Measurements from ENCODE around the gene CAMK4. TPM values are rescaled to one million over a fixed set of nuclear protein-coding genes. Genes with fewer than 3 reads are reported as not detected.

The CAMK4 gene
- total and polyA plus RNA-seq, 2 donors (not counting 3 experiments of a cell fraction or from before 2014, with no cell fraction given) = 2.2 to 5.4 TPM

DNA sequence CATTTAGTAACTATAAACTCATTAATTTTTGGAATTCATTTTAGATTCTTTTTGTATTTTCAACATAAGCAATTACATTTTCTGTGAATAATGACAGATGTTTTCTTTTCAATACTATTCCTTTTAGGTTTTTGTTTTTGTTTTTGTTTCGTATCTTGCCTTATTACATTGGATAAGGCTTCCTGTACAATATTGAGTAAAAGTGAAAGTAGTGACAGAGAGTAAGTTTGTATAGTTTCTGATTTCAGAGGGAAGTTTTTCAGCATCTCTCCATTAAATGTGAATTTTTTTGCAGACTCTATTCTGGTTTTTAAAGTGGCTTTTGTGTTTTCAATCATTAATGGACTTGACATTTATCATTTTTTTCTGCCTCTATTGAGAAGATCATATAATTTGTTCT is 12.8 kb upstream of the CAMK4 start:
- dilution Hi-C loops (cut with MboI; ENCODE audit: extremely low pct_ligation_motif_present, low sequenced_read_pairs) (no loop called here), intact Hi-C loops (cut with micrococcal nuclease) (no loop called here)
- ChIA-PET CTCF (interaction anchor here (1.6 kb wide), 1 partner anchor 10 kb away, joined by 4 read pairs; no protein-coding TSS in a partner anchor), POLR2A (no interaction called here)
- DNase-seq (ENCODE audit: low read depth, low spot score) = no peak
- no TSS peak for BruUV-seq (replicated peaks)
- Histone ChIP-seq H3K4me2 (ENCODE audit: insufficient read depth, low read length) (no peak overlapping the region), H2AFZ (ENCODE audit: low read depth, low read length) (no peak overlapping the region), H3K79me2 (ENCODE audit: control insufficient read depth, insufficient read depth, low read length) (no peaks in the 10 kb centered on the region), H3K9me1 (replicated peaks; ENCODE audit: control insufficient read depth, extremely low read depth, insufficient read depth, low read length) (no peaks in the 10 kb centered on the region), H3K4me3 (replicated peaks in 1 of 3; ENCODE audit: insufficient read depth in 1 of 3, low read depth in 1 of 3, low read length in 3 of 3) (no peak overlapping the region), H3K27me3 (ENCODE audit: control insufficient read depth in 2 of 2, insufficient read depth in 2 of 2, low read length in 2 of 2) (peaks cover 2 to 7% of the 10 kb centered on the region in 2 experiments), H3K9ac (replicated peaks; ENCODE audit: extremely low read depth, insufficient read depth, low read length) (no peak overlapping the region), H3K27ac (ENCODE audit: insufficient read depth, low read depth, low read length) (no peak overlapping the region), H4K20me1 (replicated peaks; ENCODE audit: control insufficient read depth, extremely low read depth, insufficient read depth, low read length) (no peaks in the 10 kb centered on the region), H3K9me3 (replicated peaks; ENCODE audit: control insufficient read depth, insufficient read depth, low read length) (no peaks in the 10 kb centered on the region), H3K36me3 (ENCODE audit: control insufficient read depth in 2 of 2, extremely low read depth in 1 of 2, insufficient read depth in 2 of 2, low read length in 2 of 2) (no peaks in the 10 kb centered on the region), H3K4me1 (ENCODE audit: control insufficient read depth, extremely low read depth, insufficient read depth, low read length) (no peaks in the 10 kb centered on the region)
- no peak for FAIRE-seq
- TF ChIP-seq MAX (IDR thresholded peaks at IDR 0.05; ENCODE audit: insufficient read depth, insufficient read length) (no peak), JUN (IDR thresholded peaks at IDR 0.05; ENCODE audit: borderline replicate concordance, insufficient read depth, insufficient read length, low read depth) (no peak), EZH2 (IDR thresholded peaks at IDR 0.05; ENCODE audit: borderline replicate concordance, low read depth, low read length, severe bottlenecking) (no peak), POLR2A (IDR thresholded peaks at IDR 0.05; ENCODE audit: low read depth, low read length) (no peak), GATA2 (IDR thresholded peaks at IDR 0.05; ENCODE audit: insufficient read depth, insufficient read length, low read depth, low read length) (no peak), POLR2AphosphoS5 (IDR thresholded peaks at IDR 0.05; ENCODE audit: insufficient read depth, low read depth, low read length) (no peak), FOS (IDR thresholded peaks at IDR 0.05; ENCODE audit: borderline replicate concordance, insufficient read depth, low read length) (no peak)
- TF ChIP-seq, protein P1, sequence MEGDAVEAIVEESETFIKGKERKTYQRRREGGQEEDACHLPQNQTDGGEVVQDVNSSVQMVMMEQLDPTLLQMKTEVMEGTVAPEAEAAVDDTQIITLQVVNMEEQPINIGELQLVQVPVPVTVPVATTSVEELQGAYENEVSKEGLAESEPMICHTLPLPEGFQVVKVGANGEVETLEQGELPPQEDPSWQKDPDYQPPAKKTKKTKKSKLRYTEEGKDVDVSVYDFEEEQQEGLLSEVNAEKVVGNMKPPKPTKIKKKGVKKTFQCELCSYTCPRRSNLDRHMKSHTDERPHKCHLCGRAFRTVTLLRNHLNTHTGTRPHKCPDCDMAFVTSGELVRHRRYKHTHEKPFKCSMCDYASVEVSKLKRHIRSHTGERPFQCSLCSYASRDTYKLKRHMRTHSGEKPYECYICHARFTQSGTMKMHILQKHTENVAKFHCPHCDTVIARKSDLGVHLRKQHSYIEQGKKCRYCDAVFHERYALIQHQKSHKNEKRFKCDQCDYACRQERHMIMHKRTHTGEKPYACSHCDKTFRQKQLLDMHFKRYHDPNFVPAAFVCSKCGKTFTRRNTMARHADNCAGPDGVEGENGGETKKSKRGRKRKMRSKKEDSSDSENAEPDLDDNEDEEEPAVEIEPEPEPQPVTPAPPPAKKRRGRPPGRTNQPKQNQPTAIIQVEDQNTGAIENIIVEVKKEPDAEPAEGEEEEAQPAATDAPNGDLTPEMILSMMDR (IDR thresholded peaks at IDR 0.05; ENCODE audit: extremely low read depth in 1 of 2, insufficient read depth in 1 of 2, low read depth in 1 of 2, low read length in 2 of 2) = no peak
